PC-3 (cell line): ENCODE results near the gene CASP12. TPM values are rescaled to one million over a fixed set of nuclear protein-coding genes. Genes with fewer than 3 reads are reported as not detected.
A peak's percentile ranks its signal among the peaks of the same experiment; 100 is the strongest.

ENCODE experiments used
- ATAC-seq: fragments of 200-7000 bp; cut with Tn5 transposase; 2 replicates; pipeline ENCODE4 v1.9.1; 2020; ENCODE audit warnings: mild to moderate bottlenecking, moderate library complexity
- Bru-seq: library from RNA; stranded (reverse); fragments of 400-500 nt; gene quantifications from one replicate; lab custom pipeline; 2021; lab: Mats Ljungman, UMichigan
- BruChase-seq, 2 experiments: library from RNA; stranded (reverse); fragments of 400-500 nt; gene quantifications; one replicate each; lab custom pipeline; 2021; lab: Mats Ljungman, UMichigan
- BruUV-seq: library from RNA; stranded (reverse); fragments of 400-500 nt; replicated peaks from 2 replicates; lab custom pipeline; 2021; lab: Mats Ljungman, UMichigan
- CTCF ChIA-PET: fragments of 300-600 bp; sonication (Branson Sonifier 250); formaldehyde crosslinking; loops from one replicate; lab custom pipeline; 2022; ENCODE audit warnings: antibody characterized with exemption; lab: Charles Lee
- POLR2A ChIA-PET: fragments of 300-600 bp; sonication (Branson Sonifier 250); formaldehyde crosslinking; loops from one replicate; lab custom pipeline; 2022; ENCODE audit warnings: antibody characterized with exemption; ENCODE audit not compliant: unreplicated experiment; lab: Charles Lee
- DNase-seq: peaks from one replicate; pipeline ENCODE4 v3.0.0-alpha.2; 2015
- H2AFZ ChIP-seq: fragments of 300-600 bp; sonication (generic); 2 replicates; pipeline ENCODE4 v1.6.0; 2016; ENCODE audit warnings: antibody characterized with exemption, low read length
- H3F3A ChIP-seq: fragments of 300-600 bp; sonication (generic); one replicate; pipeline ENCODE4 v1.6.0; 2017; ENCODE audit warnings: antibody characterized with exemption, low read length, control low read depth, mild to moderate bottlenecking; ENCODE audit not compliant: unreplicated experiment
- H3K27ac ChIP-seq: fragments of 300-600 bp; sonication (generic); 2 replicates; pipeline ENCODE4 v1.5.1; 2016; ENCODE audit warnings: mild to moderate bottlenecking, low read length
- H3K27me3 ChIP-seq: fragments of 300-600 bp; sonication (generic); 2 replicates; pipeline ENCODE4 v1.6.1; 2016; ENCODE audit warnings: low read length, mixed read lengths
- H3K36me3 ChIP-seq: fragments of 300-600 bp; sonication (generic); 2 replicates; pipeline ENCODE4 v1.6.1; 2016; ENCODE audit warnings: low read depth, mixed run types, low read length, mixed read lengths
- H3K4me1 ChIP-seq: fragments of 300-600 bp; sonication (generic); 2 replicates; pipeline ENCODE4 v1.5.1; 2016; ENCODE audit warnings: low read length; ENCODE audit not compliant: insufficient read depth
- H3K4me2 ChIP-seq: fragments of 300-600 bp; sonication (generic); 2 replicates; pipeline ENCODE4 v1.6.0; 2016; ENCODE audit warnings: low read length
- H3K4me3 ChIP-seq: fragments of 300-600 bp; sonication (generic); 2 replicates; pipeline ENCODE4 v1.5.1; 2016; ENCODE audit warnings: mild to moderate bottlenecking, low read length, mixed read lengths
- H3K79me2 ChIP-seq: fragments of 300-600 bp; sonication (generic); 2 replicates; pipeline ENCODE4 v1.6.1; 2017; ENCODE audit warnings: low read length, mixed read lengths
- H3K9ac ChIP-seq: fragments of 300-600 bp; sonication (generic); 2 replicates; pipeline ENCODE4 v1.6.0; 2016; ENCODE audit warnings: mild to moderate bottlenecking, low read length
- H3K9me2 ChIP-seq: fragments of 300-600 bp; sonication (generic); replicated peaks from 2 replicates; pipeline ENCODE4 v1.6.1; 2016; ENCODE audit warnings: mixed run types, low read length, mixed read lengths
- H3K9me3 ChIP-seq: fragments of 300-600 bp; sonication (generic); 2 replicates; pipeline ENCODE4 v1.6.1; 2016; ENCODE audit warnings: low read length, mixed read lengths
- H4K20me1 ChIP-seq: fragments of 300-600 bp; sonication (generic); 2 replicates; pipeline ENCODE4 v1.6.1; 2016; ENCODE audit warnings: low read length, mixed read lengths
- EZH2 ChIP-seq: fragments of 300-600 bp; sonication (generic); IDR thresholded peaks from one replicate; pipeline ENCODE4 v1.6.1; 2017; ENCODE audit warnings: antibody characterized with exemption, mild to moderate bottlenecking, low read length; ENCODE audit not compliant: unreplicated experiment
- EZH2phosphoT487 ChIP-seq: fragments of 300-600 bp; sonication (generic); IDR thresholded peaks from 2 replicates; pipeline ENCODE4 v1.6.1; 2018; ENCODE audit warnings: mild to moderate bottlenecking, antibody characterized with exemption, low read length, borderline replicate concordance
- intact Hi-C: fragments of 100-400 bp; cut with micrococcal nuclease; formaldehyde crosslinking; loops from 2 replicates; pipeline ENCODE4 v1.9.0; 2023
- long read RNA-seq: library from polyadenylated mRNA; unstranded; transcript quantifications from one replicate; pipeline ENCODE4 v2.0.0, GENCODE V29; 2021; ENCODE audit not compliant: unreplicated experiment
- total RNA-seq: library from RNA; depleted of rRNA; stranded (reverse); fragments of >200 nt; gene quantifications from 2 replicates; pipeline ENCODE4 v1.2.3, GENCODE V29; 2014; rRNA removed
- TF ChIP-seq, protein P1 (sequence below): fragments of 300-600 bp; sonication (generic); conservative IDR thresholded peaks from 2 replicates; pipeline ENCODE4 v1.5.1; 2017; ENCODE audit warnings: antibody characterized with exemption, low read depth, mild to moderate bottlenecking, low read length

CASP12 gene
- total RNA-seq (not detected in 2 replicates), Bru-seq, nascent RNA (not detected), BruChase-seq, experiment 1, labeled RNA remaining after a 6-hour chase (percentile 5 among the genes with signal in this experiment), BruChase-seq, experiment 2, labeled RNA remaining after a 2-hour chase (percentile 13 among the genes with signal in this experiment)
- long read RNA-seq = 0 reads

DNA sequence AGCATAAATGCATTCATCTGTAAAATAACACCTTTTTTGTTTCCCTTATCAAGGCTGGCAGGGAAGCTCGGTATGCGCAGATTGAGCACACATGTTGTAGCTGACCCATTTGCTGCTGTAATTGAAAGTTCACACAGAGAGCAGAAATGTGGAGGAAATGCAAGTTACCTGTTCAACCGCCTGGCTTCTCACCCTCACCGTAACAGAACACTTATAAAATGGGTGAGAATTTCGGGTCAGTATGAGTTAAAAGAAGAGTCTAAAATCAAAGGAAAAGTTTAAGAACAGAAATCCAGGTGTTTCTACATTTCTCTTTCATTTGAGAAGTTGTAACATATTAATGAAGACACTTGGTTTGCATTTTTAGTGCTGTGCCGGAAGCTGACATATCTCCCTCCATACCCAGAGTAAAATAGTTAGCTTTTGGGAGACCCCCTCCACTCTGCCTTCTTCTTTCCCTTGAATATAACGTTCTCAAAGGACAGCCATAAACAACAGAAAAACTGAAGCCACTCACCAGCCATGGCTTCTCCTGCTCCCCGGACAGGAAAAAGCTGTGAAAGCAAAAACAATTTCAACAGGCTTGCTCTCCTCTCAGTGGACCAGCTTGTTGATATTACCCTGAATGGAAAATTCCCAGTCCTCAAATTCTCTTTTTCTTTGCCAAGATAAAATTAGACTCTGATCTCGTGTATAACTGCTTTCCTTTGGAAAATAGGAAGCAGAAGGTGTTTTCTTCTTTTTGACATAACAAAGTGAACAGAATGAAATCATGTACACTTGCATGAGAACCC is at the start of gene CASP12:
CASP12 (minus strand) TSS at position 570 of the 794 bp plus-strand sequence.
- intact Hi-C loops = no loop called here
- Histone ChIP-seq H3K9ac (no peak within 1 kb of the TSS), H3K27ac (no peak within 1 kb of the TSS), H3K27me3 (no peaks in the 10 kb centered on the region), H3K79me2 (no peaks in the 10 kb centered on the region), H2AFZ (peak within 1 kb of the TSS; percentile 3; the same call in 1 of the 2 replicates), H3K9me2 (no peaks in the 10 kb centered on the region), H3K36me3 (no peaks in the 10 kb centered on the region), H3K4me3 (no peak within 1 kb of the TSS), H3K4me1 (no peaks in the 10 kb centered on the region), H4K20me1 (no peaks in the 10 kb centered on the region), H3K4me2 (no peak within 1 kb of the TSS), H3K9me3 (no peaks in the 10 kb centered on the region), H3F3A (no peaks in the 10 kb centered on the region)
- ChIA-PET POLR2A (no interaction called here), CTCF (no interaction called here)
- BruUV-seq = no TSS peak
- DNase-seq (no peak), ATAC-seq (no peak)
- TF ChIP-seq, protein P1, sequence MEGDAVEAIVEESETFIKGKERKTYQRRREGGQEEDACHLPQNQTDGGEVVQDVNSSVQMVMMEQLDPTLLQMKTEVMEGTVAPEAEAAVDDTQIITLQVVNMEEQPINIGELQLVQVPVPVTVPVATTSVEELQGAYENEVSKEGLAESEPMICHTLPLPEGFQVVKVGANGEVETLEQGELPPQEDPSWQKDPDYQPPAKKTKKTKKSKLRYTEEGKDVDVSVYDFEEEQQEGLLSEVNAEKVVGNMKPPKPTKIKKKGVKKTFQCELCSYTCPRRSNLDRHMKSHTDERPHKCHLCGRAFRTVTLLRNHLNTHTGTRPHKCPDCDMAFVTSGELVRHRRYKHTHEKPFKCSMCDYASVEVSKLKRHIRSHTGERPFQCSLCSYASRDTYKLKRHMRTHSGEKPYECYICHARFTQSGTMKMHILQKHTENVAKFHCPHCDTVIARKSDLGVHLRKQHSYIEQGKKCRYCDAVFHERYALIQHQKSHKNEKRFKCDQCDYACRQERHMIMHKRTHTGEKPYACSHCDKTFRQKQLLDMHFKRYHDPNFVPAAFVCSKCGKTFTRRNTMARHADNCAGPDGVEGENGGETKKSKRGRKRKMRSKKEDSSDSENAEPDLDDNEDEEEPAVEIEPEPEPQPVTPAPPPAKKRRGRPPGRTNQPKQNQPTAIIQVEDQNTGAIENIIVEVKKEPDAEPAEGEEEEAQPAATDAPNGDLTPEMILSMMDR = no peak

DNA sequence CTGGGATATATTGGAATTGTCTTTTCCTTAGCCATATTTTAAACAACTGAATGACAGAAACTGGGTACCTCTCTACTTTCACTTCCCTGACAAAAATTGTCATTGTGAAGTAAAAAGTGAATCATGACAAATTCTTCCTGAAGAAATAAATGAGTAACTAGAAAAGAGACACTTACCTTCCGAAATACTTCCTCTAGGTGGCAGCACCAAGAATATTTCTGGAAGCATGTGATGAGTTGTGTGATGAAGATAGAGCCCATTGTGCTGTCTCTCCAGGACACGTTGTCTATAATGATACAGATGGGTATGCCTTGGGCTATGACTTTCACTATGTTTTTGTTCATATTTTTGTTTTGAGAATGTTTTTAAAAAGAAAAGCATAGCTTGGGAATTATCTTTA is 48.6 kb upstream of the CASP12 start:
- H3K4me1 ChIP-seq = no peaks in the 10 kb centered on the region
- peak; percentile 74 for ATAC-seq
- no peaks in the 10 kb centered on the region for H4K20me1 ChIP-seq
- no peaks in the 10 kb centered on the region for H3K9me2 ChIP-seq
- no peak overlapping the region for H3K27ac ChIP-seq
- H2AFZ ChIP-seq = no peak overlapping the region
- H3K9ac ChIP-seq = no peak overlapping the region
- no peaks in the 10 kb centered on the region for H3F3A ChIP-seq
- intact Hi-C loops = loop anchor here (2.0 to 10.0 kb wide), 2 partner anchors 342 to 914 kb away; no protein-coding TSS in a partner anchor
- ChIA-PET CTCF (no interaction called here), POLR2A (no interaction called here)
- H3K9me3 ChIP-seq = no peaks in the 10 kb centered on the region
- peaks cover 7% of the 10 kb centered on the region; the same call in 1 of the 2 replicates for H3K36me3 ChIP-seq
- peak; percentile 87 for DNase-seq
- BruUV-seq = no TSS peak
- no peaks in the 10 kb centered on the region for H3K27me3 ChIP-seq
- H3K79me2 ChIP-seq = no peaks in the 10 kb centered on the region
- no peak overlapping the region for H3K4me3 ChIP-seq
- H3K4me2 ChIP-seq = no peak overlapping the region
- TF ChIP-seq EZH2phosphoT487 (no peak), EZH2 (no peak)
- TF ChIP-seq, protein P1 = peak; percentile 81

DNA sequence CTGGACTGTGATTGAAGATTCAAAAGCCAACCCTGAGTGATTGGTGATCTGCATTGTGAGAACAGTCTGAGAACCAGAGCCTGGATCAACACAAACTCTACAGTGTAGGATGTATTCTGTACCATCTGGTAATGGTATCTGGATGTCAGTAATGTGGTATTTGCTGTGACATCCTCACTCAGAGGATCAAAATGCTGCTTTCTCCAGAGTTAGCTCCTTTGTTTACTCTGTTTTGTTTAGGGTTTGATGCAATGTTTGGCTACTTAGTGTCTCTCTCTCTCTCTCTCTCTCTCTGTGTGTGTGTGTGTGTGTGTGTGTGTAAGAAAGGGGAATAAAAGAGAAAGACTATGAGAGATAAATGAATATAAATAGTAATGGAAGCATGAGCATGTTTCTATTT is 45.8 kb upstream of the CASP12 start:
- H3K9ac ChIP-seq = no peak overlapping the region
- H3K4me3 ChIP-seq = no peak overlapping the region
- peaks cover 7% of the 10 kb centered on the region; the same call in 1 of the 2 replicates for H3K36me3 ChIP-seq
- DNase-seq (no peak), ATAC-seq (no peak)
- ChIA-PET CTCF (interaction anchor here (0.6 kb wide), 1 partner anchor 207 kb away, joined by 5 read pairs; no protein-coding TSS in a partner anchor), POLR2A (no interaction called here)
- H3K9me2 ChIP-seq = no peaks in the 10 kb centered on the region
- no peak overlapping the region for H2AFZ ChIP-seq
- H3K27me3 ChIP-seq = no peaks in the 10 kb centered on the region
- H3K79me2 ChIP-seq = no peaks in the 10 kb centered on the region
- H3K4me2 ChIP-seq = no peak overlapping the region
- intact Hi-C loops = loop anchor here (10.0 kb wide), 1 partner anchor 339 kb away; no protein-coding TSS in a partner anchor
- H3F3A ChIP-seq = no peaks in the 10 kb centered on the region
- H3K27ac ChIP-seq = no peak overlapping the region
- H3K9me3 ChIP-seq = no peaks in the 10 kb centered on the region
- TF ChIP-seq EZH2 (no peak), EZH2phosphoT487 (no peak)
- TF ChIP-seq, protein P1 = no peak
- BruUV-seq = no TSS peak
- H4K20me1 ChIP-seq = no peaks in the 10 kb centered on the region
- H3K4me1 ChIP-seq = no peaks in the 10 kb centered on the region
